T-helper 1 cell (primary cell): ENCODE measurements around the gene LARP6.
"Not testable (repeated sequence)": the region's sequence is repeated elsewhere in the genome, so short reads cannot be mapped to it uniquely, and the experiment has no call there.

Experiments used
- DNase-seq, 5 donors: peaks; one replicate each; pipeline ENCODE4 v3.0.0-alpha.2; 2012 to 2020

The LARP6 gene

GRCh38 chr15:70829371-70830166 lies 24.4 kb downstream of the LARP6 start:
- DNase-seq = no peak

DNA sequence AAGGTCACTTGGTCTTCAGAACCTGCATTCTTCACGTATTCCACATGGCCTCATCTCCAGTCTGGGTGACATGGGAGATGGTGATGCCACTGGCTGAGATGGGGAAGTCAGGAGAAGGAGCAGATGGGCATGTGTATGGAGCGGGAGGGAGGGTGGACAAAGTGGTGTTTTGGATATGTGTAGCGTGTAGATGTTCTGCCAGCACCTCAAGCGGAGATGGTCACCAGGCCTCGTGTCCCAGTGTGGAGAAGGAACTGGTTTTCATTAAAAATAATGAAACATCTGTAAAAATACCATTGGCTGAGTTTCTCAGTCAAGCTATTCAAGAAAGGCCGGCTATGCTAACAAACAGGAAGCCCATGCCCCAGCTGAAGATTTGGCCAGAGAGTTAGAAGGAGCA lies 26.2 kb downstream of the LARP6 start:
- DNase-seq = no peak

DNA sequence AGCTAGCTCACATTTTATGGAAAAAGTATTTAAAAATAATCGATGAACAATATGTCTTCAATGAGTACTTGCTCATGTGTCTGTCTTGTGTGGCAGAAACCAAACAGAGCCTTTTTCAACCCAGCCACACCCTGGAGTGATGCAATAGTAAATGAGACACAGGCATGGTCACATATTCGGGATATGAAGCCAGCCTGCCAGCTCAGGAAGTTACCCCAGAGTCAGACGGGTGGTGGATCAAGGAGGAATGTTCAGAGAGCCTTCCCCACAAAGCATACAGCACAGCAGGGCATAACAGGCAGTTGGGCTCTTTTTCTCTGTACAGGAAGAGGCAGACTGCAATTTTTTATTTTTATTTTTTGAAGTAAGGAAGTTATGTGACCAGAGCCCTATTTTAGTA lies 27.3 kb downstream of the LARP6 start:
- DNase-seq = no peak

DNA sequence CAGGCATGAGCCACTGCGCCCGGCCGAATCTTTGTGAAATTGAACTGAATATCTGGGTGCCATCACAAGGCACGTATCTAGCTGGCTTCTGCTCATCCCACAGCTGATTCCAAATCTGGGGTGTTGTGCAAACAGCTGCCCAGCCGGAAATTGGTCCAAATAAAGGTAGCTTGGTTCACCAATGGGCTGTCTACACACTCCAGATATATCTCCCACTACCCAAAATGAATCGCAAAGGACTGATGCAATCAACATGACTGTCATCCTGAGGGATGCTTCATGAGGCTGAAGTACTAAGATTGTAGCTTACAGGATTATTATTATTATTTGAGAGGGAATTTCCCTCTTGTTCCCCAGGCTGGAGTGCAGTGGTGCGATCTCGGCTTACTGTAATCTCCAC lies 28.1 kb downstream of the LARP6 start:
- DNase-seq = no peak

- DNase-seq = no peak
Observed at GRCh38 chr15:70823196-70823595, 30.8 kb downstream of the LARP6 start.

DNA sequence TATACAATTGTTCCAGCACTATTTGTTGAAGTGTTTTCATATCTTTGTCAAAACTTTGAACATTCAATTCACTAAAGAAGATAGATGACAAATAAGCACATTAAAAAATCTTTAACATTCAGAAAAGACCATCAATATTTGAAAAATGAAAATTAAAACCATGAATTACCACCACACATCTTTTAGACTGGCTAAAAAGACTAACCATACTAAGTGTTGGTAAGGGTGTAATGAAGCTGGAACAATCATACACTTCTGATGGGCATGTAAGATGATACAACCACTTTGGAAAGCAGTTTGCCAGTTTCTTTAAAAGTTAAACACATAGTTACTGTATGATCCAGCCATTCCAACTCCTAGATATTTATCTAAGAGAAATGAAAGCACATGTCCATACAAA lies 33.7 kb downstream of the LARP6 start:
- no peak for DNase-seq

DNA sequence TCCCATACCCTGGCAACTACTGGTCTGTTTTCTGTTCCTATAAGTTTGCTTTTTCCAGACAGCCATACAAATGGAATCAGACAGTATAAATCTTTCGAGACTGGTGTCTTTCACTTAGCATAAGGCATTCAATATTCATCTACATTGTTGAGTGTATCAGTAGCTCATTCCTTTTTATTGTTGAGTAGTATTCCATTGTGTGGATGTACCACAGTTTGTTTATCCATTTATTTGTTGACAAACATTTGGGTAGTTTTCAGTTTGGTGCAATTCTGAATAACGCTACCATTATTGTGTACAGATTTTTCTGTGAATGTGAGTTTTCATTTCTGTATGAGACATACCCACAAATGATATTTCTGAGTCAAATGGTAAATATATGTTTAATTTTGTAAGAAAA lies 35.4 kb downstream of the LARP6 start:
- DNase-seq = no peak

GRCh38 chr15:70817266-70817665 lies 36.7 kb downstream of the LARP6 start:
- no peak for DNase-seq

GRCh38 chr15:70815604-70816003 lies 38.4 kb downstream of the LARP6 start:
- no peak for DNase-seq

DNA sequence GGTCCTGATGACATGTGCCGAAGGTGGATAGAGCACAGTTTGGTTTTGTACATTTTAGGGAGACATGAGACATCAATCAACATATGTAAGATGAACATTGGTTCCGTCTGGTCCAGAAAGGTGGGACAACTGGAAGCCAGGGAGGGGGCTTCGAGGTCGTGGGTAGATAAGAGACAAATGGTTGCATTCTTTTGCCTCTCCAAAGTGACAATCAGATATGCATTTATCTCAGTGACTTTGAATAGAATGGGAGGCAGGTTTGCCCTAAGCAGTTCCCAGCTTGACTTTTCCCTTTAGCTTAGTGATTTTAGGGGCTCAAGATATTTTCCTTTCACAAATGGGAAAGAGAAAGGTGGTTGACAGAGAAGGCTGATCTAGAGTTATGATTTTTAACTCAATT lies 38.9 kb downstream of the LARP6 start:
- DNase-seq = not testable (repeated sequence)

- no peak for DNase-seq
Observed at GRCh38 chr15:70812827-70813364, 41.1 kb downstream of the LARP6 start.

GRCh38 chr15:70810916-70811578 lies 42.9 kb downstream of the LARP6 start:
- no peak for DNase-seq

- DNase-seq = no peak
Observed at GRCh38 chr15:70806992-70807712, 46.8 kb downstream of the LARP6 start.

DNA sequence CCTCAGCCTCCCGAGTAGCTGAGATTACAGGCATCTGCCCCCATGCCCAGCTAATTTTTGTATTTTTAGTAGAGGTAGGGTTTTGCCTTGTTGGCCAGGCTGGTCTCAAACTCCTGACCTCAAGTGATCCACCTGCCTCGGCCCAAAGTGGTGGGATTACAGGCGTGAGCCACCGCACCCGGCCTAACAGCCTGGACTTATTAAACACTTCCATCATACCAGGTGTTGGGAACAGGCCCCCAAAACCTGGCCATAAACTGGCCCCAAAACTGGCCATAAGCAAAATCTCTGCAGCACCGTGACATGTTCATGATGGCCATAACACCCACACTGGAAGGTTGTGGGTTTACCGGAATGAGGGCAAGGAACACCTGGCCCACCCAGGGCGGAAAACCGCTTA lies 49.6 kb downstream of the LARP6 start:
- not testable (repeated sequence) for DNase-seq

DNA sequence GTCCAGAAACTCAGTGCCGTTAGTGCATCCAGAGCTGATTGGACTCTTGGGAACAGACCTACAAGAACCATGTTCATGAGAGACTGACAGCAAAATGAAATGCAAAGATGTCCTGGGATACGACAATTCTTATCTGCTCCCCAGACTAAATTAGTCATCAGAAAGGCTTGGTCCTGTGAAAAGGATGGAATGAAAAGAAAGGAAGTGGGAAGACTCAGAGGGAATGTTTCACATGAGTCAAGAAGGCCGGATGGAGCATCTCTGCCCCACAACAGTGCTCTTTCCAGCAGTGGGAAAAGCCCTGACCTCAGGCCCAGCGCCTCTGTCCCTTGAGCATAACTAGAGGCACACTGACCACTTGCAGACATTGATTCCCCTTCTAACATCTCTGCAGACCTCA lies 51.3 kb downstream of the LARP6 start:
- DNase-seq = no peak

GRCh38 chr15:70801109-70801508 lies 52.8 kb downstream of the LARP6 start:
- DNase-seq = no peak

- DNase-seq = no peak
Observed at GRCh38 chr15:70799667-70800450, 54.1 kb downstream of the LARP6 start.

GRCh38 chr15:70797464-70797863 lies 56.5 kb downstream of the LARP6 start:
- DNase-seq = no peak

- no peak for DNase-seq
Observed at GRCh38 chr15:70796516-70797310, 57.2 kb downstream of the LARP6 start.

- no peak for DNase-seq
Observed at GRCh38 chr15:70795311-70795665, 58.7 kb downstream of the LARP6 start.

DNA sequence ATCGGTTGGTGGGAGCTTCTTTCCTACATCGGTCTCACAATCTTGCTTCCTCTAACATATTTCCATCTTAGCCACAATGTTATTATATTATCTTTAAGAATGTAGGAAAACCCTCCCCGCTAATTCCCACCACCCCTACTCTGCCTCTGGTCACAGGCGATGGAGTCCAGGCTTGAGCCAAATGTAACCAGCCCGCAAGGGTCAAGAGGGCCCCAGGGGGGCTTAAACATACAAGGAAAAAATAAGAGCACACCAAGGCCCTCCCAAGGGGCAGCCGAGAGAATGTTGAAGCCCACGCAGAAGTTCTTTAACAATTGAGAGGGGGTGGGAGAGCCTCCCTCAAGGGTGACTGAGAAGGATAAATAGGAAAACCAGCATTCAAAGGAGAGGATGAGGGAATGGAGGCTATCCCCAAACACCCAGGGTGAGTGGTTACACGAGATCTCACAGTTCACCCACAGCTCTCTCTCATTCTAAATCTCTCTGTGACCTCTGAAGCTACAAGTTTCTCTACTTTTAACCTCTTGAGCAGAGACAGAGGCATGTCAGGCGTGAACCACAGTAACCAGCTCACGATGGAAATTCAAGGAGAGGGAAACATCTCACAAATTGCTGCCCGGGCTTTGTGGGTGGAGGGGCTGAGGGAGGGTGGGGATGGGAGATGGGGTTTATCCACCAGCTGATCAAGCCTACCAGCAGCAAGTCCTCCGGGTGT lies 59.2 kb downstream of the LARP6 start:
- DNase-seq = no peak
